ENCODE data around the gene SNX25.

SNX25 gene

DNA sequence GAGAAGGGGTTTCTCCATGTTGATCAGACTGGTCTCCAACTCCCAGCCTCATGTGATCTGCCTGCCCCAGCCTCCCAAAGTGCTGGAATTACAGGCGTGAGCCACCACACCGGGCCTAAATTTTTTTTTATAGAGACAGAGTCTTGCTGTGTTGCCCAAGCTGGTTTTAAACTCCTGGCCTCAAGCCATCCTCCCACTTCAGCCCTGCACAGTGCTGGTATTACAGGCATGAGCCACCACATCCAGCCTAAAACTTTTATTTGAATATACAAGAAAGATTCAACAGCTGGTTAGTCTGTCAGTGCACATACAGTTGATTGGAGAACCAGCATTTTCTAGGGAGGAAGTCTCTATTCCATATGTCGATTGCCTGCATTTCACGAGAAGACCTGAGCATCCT, 95.1 kb downstream of the SNX25 start:
- TF ChIP-seq, protein P1, sequence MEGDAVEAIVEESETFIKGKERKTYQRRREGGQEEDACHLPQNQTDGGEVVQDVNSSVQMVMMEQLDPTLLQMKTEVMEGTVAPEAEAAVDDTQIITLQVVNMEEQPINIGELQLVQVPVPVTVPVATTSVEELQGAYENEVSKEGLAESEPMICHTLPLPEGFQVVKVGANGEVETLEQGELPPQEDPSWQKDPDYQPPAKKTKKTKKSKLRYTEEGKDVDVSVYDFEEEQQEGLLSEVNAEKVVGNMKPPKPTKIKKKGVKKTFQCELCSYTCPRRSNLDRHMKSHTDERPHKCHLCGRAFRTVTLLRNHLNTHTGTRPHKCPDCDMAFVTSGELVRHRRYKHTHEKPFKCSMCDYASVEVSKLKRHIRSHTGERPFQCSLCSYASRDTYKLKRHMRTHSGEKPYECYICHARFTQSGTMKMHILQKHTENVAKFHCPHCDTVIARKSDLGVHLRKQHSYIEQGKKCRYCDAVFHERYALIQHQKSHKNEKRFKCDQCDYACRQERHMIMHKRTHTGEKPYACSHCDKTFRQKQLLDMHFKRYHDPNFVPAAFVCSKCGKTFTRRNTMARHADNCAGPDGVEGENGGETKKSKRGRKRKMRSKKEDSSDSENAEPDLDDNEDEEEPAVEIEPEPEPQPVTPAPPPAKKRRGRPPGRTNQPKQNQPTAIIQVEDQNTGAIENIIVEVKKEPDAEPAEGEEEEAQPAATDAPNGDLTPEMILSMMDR (IDR thresholded peaks at IDR 0.05; ENCODE audit: borderline replicate concordance, control extremely low read depth, extremely low read depth, insufficient read depth, missing control alignments), result no peak
- no peak for DNase-seq (ENCODE audit: low spot score)
- in situ Hi-C loops (cut with MboI; ENCODE audit: low sequenced_read_pairs, unreplicated experiment), result loop anchor here (10.0 kb wide), 1 partner anchor 100 kb away; the partner anchor contains the start of genes CFAP97 and SNX25

DNA sequence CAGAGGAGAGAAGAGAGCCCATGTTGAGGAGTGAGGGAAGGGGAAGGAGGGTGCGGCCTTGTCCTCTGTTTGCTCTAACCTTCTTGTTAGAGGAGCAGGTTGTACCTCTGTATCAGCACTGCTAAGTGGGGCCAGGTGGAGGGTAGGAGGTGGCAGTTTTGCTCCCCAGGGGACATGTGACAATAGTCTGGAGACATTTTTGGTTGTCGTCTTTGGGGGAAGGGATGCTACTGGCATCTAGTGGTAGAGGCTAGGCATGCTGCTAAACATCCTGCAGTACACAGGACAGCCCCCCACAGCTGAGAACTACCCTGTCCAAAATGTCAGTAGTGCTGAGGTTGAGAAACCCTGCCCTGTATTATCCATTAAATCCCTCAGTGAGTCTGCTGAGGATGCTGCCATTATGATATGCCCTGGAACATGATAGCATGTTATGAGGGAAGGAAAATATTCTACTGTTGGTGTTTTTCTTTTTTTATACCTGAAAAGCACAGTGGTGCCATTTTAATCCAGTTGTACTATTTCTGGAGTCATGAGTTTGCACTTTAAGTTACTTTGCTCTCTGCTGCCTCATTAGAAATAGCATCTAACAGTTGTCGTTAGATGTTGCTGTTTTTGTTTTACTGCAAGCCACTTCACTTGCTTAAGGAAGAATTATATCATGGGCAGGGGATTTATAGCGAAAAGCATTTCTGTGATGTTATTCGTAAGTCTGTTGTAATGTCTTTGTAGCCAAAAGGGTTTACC, 95.7 kb downstream of the SNX25 start:
- peak; percentile 41 for DNase-seq (ENCODE audit: low spot score)
- TF ChIP-seq, protein P1 (IDR thresholded peaks at IDR 0.05; ENCODE audit: borderline replicate concordance, control extremely low read depth, extremely low read depth, insufficient read depth, missing control alignments), result peak; percentile 55
- in situ Hi-C loops (cut with MboI; ENCODE audit: low sequenced_read_pairs, unreplicated experiment), result loop anchor here (10.0 kb wide), 1 partner anchor 100 kb away; the partner anchor contains the start of genes CFAP97 and SNX25

DNA sequence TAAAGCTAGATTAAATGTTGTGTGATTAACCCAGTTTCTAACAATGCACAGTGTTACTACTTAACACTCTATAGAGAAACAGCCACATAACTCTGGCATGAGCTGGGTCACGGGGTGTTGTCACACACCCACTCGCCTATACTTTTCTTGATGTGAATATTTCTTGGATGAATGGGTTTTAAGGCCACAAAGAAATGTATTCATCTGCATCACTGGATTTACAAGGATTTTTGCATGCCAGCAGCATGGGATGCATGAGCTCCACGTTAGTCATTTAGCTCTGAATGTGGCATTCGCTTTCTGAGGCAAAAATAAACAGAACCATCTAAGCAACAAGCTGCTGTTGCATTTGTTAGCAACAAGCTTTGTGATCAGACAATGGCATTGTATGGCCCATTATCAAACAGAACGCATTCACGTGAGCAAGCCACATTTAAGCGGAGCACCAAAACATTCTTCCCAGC, 96.6 kb downstream of the SNX25 start:
- in situ Hi-C loops (cut with MboI; ENCODE audit: low sequenced_read_pairs, unreplicated experiment), result loop anchor here (10.0 kb wide), 1 partner anchor 101 kb away; the partner anchor contains the start of genes CFAP97 and SNX25
- TF ChIP-seq, protein P1 (IDR thresholded peaks at IDR 0.05; ENCODE audit: borderline replicate concordance, control extremely low read depth, extremely low read depth, insufficient read depth, missing control alignments), result no peak
- no peak for DNase-seq (ENCODE audit: low spot score)

DNA sequence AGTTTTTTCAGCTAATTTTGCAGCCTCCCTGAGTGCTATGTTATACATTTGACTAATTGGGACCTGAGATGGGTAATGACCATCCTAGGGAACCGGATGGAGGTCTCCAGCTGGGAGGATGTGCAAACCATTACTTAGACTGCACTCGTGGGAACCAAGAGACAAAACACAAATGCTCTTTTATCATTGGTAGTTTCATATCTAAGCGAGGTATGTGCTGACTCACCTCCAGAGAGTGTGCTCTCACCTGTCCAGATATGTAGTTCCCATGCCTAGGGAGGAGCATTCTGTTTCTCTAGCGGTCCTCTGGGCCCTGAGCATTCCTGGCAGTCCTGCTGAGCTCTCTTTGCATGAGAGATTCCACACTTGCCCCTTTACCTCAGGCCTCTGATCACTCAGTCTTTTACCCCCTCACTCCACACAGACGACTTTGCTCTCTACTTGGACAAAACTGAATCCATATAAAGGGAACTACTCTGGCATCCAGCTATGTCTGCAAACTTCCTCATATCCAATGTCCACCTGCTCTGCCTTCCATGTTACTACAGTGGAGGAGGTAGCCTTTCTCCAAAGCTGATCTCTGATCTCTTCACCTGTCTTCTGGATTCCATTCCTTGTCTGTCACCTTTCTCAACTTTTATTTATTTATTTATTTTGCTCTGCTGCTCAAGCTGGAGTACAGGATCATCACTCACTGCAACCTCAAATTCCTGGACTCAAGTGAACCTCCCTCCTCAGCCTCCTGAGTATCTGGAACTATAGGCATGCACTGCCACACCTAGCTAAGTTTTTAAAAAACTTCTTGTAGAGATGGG, 97.9 kb downstream of the SNX25 start:
- in situ Hi-C loops (cut with MboI; ENCODE audit: low sequenced_read_pairs, unreplicated experiment), result loop anchor here (10.0 kb wide), 1 partner anchor 103 kb away; the partner anchor contains the start of genes CFAP97 and SNX25
- peak; percentile 64 for DNase-seq (ENCODE audit: low spot score)
- TF ChIP-seq, protein P1 (IDR thresholded peaks at IDR 0.05; ENCODE audit: borderline replicate concordance, control extremely low read depth, extremely low read depth, insufficient read depth, missing control alignments), result no peak

DNA sequence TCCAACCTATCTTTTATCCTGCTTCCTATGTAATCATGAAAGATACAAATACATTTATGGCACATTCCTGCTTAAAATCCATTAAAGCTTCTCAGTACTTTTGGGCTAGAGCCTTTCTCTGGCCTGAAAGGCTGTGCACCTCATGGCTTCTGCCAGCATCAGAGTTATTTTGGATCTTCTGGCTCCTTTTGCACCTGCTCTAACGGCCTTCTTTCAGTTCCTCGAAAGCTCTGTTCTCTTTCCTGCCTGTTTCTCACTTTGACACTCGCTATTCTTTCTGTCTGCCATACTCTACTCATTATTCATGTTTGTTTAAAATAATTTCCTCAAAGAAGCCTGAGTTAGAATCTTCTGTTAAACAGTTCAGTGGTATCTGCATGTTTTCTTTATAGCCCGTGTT, 100.4 kb downstream of the SNX25 start:
- TF ChIP-seq, protein P1 (IDR thresholded peaks at IDR 0.05; ENCODE audit: borderline replicate concordance, control extremely low read depth, extremely low read depth, insufficient read depth, missing control alignments), result no peak
- peak; percentile 56 for DNase-seq (ENCODE audit: low spot score)
- in situ Hi-C loops (cut with MboI; ENCODE audit: low sequenced_read_pairs, unreplicated experiment), result loop anchor here (10.0 kb wide), 1 partner anchor 105 kb away; the partner anchor contains the start of genes CFAP97 and SNX25

DNA sequence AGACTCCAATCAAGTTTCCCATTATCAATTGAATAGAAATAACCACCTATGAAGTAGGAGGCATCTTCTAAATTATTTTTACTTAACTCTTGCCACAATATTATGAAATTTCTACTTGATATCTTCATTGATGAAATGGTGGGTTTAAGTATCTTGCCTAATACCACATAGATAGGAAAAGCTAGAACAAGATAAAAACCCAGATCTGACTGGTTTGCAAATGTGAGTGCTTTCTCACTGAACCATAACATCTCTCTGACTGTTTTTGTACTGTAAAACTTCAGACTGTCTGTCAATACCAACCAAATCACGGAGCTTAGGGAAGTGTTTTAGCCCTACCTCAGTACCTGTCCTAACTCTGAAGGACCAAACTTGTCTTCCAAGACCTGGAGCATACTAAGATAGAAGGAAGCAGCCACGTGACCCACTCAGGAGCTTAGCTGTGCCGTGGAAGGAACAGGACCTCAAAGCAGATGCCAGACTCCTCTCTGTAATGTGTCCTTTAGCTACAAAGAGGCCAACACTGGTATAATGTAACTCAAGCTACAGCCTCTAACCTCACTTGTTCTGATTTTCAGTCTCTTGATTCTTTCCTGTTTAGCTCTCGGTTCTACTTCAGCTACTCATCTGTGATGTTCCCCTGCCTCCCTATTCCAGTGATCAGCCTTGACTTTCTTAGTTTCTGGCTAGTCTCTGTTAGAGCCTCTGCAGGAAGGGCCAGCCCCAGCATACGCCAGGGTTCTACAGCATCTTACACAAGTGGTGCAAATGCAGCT, 101.9 kb downstream of the SNX25 start:
- in situ Hi-C loops (cut with MboI; ENCODE audit: low sequenced_read_pairs, unreplicated experiment), result no loop called here

More for the DNA sequence above, 101.9 kb downstream of the SNX25 start:
- TF ChIP-seq, protein P1 (IDR thresholded peaks at IDR 0.05; ENCODE audit: borderline replicate concordance, control extremely low read depth, extremely low read depth, insufficient read depth, missing control alignments), result no peak
- peak; percentile 33 for DNase-seq (ENCODE audit: low spot score)
